Midbrain (tissue), 1 donor: ENCODE results near the gene SPTBN5.

Experiments used
- DNase-seq: peaks from one replicate; lab custom pipeline; 2025; lab: John Stamatoyannopoulos, UW

Gene SPTBN5

DNA sequence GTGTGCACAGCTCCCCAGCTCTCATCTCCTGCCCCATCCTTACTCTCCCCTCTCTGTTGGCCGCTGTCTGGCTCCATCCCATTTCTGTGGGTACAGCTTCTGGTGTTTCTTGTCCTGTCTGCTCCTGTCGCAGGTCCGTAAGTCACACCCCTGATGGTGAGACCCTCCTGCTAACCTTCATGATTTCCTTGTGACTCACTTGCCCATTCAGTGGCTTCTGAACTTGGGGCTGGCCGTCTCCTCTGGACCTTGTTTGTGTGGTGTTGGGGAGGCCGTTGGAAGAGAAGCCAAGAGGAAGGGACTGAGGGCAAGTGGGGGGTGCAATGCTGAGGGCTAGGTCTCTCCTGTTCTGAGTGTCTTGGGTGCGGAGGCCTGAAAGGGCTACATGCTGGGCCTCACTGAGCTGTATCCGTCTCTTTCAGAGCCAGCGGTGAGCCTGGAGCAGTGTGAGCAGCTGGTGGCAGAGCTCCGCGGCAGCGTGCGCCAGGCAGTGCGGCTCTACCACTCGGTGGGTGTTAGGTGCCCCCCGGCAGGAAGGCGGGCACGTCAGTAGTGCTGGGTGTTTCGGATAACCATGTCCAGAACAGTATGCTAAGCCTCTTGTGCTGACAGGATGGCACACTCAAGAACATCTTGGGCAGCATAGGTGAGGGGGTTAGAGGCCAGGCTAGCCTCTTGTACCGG is 69.6 kb downstream of the SPTBN5 start:
- DNase-seq = no peak

DNA sequence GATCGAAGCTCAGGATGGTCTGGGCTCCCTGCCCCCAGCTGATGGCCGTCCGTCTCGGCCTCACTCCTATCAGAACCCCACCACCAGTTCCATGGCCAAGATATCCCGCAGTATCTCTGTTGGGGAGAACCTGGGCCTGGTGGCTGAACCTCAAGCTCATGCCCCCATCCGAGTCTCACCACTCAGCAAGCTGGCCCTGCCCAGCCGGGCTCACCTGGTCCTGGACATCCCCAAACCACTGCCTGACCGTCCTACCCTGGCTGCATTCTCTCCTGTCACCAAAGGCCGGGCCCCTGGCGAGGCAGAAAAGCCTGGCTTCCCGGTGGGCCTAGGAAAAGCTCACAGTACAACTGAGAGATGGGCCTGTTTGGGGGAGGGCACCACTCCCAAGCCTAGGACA is 70.4 kb downstream of the SPTBN5 start:
- DNase-seq = no peak

DNA sequence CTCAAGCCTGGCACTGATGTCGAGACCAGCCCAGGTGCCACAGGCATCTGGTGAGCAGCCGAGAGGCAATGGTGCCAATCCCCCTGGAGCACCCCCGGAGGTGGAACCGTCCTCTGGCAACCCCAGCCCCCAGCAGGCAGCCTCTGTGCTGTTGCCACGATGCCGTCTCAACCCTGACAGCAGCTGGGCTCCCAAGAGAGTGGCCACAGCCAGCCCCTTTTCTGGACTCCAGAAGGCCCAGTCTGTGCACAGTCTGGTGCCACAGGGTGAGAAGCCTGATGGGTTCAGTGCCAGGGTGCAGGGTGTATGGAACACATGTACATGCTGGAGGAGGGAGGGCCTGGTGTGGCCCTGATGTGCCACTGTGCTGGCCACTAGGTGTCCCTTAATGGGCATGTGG is 70.9 kb downstream of the SPTBN5 start:
- DNase-seq = no peak

DNA sequence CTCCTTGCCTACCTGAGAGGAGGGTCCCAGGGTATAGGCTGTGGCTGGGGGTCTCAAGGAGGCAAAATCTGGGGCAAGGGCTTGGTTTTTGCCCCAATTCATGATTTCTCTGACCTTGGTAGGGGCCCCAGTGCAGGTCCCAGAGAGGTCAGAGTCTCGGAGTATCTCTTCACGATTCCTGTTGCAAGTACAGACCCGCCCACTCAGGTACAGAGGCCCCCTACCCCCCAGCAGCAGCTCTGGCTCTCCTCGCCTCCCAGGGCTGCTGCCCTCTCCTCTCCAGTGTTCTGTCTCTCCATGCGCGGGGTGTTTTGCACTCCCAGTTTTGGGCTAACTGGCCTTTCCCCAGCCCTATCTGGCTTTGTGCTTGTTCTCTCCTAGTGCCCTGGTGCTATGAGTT is 71.4 kb downstream of the SPTBN5 start:
- DNase-seq = no peak

DNA sequence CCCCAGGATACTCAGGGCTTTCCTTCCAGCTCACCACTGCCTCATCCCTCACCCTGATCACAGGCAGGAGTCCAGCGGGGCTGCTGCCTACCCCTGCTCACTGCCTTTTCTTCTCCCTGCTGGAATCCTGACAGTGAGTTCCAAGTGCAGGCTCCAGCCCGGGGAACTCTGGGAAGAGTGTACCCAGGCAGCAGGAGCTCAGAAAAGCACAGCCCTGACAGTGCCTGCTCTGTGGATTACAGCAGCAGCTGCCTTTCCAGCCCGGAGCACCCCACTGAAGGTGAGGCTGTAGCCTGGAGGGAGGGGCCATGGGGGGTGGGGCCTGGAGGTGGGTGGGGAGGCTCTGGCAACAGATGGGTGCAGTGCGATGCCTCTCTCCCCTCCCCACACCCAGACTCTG is 72.0 kb downstream of the SPTBN5 start:
- peak; percentile 35 for DNase-seq

DNA sequence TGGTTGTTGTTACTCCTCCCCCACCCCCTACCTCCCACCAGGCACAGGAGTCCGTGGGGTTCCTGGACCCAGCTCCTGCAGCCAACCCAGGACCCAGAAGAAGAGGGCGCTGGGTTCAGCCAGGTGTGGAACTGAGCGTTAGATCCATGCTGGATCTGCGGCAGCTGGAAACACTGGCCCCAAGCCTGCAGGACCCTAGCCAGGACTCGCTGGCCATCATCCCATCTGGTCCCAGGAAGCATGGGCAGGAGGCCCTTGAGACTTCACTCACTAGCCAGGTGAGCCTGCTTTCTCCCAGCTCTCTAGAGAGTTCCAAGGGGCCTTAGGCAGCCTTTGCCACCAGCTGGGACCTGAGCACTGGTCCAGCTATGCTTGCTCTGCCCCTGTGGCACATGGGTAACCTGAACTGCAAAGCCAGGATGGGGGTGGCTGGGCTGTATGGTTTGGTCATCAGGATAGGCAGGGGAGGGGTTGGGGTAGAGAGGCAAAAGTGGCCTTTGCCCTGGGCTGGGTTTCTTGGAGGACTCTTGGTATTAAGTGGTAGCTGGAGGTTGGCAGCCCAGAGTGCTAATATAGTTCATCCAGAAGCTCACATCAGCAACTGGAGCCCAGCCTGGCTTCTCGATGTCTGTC is 72.9 kb downstream of the SPTBN5 start:
- no peak for DNase-seq

DNA sequence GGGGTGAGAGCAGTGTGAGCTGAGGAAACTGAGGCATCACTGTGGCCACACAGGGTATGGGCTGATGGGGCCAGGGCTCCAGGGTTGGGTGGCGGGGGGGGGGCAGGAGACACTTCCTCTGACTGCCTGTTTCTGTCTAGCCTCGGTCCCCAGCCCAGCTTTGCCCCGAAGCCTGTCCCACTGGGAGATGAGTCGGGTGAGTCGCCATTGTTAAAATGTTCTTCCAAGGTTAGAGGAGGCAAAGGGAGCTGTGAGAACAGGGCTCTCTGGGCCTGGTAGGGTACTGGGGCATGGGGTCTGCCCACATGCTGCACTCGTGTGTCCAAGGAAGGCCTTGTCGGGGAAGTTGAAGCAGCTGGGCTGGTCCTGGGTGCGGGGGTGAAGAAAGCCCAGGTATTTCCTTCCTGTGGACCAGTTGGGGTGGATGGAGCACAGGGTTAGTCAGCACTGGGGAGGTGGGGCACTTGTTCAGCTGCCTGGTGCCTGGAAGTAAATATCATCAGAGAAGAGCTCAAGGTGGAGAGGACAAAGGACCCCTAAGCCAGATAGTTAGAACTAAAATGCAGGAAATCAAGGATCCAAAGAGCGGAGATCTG is 74.3 kb downstream of the SPTBN5 start:
- DNase-seq = no peak

DNA sequence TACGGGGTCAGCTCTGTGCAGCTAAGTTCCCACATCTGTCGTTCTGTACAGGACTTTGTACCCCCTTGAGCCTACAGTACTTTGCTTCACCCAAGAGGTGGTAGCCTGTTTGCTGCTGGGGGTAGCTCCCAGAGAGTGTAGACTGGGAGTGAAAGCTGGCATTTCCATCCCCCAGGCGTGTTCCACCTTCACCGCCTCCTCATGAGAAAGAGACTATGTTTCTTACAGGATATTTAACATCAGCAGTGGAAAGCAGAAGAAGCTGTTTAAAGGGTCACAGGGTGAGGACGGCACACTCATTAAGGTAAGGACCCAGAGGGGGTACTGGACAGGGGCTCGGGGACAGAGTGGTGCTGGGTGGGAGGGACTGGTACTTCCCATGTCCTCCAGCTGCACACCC is 76.1 kb downstream of the SPTBN5 start:
- no peak for DNase-seq

DNA sequence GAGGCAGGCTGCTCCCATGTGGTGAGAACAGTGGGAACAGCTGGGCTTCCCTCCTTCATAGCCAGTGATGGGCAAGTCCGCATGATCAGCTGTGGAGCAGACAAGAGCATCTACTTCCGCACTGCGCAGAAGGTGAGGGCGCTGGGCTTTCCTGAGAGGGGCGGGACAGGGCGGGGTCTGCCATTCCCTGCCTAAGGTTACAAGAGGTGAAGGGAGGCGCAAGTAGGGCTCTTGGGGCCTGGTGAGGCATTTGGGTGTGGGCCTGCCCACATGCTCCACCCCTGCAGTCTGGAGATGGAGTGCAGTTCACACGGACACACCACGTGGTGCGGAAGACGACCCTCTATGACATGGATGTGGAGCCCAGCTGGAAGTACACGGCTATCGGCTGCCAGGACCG is 76.5 kb downstream of the SPTBN5 start:
- no peak for DNase-seq

DNA sequence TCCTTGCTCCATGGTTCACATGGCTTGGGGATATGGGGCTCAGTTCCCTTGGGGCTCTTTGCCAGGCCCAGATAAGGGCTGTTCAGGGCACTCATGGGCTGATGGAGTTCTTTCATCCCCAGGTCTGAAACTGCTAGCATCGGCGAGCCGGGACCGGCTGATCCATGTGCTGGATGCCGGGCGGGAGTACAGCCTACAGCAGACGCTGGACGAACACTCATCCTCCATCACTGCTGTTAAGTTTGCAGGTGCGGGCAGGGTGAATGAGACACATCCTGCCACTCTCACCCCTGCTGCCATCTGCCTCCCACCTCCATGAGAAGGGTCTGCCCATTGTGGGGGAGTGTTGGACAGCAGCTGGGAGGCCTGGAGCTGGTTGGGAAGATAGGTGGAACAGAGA is 77.1 kb downstream of the SPTBN5 start:
- DNase-seq = no peak

DNA sequence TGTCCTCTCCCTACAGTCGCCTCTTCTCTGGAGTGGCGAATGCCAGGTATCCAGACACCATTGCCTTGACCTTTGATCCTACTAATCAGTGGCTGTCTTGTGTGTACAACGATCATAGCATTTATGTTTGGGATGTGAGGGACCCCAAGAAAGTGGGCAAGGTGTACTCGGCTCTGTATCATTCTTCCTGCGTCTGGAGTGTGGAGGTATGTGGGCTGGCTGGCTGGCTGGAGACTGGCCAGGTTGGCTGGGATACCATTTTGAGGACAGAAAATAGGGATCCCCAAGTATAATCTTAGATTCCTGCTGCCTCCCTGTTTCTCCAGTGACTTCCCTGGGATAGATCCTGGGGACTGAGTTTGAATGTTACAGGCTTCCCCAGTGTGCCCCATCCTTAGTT is 79.3 kb downstream of the SPTBN5 start:
- DNase-seq = no peak

DNA sequence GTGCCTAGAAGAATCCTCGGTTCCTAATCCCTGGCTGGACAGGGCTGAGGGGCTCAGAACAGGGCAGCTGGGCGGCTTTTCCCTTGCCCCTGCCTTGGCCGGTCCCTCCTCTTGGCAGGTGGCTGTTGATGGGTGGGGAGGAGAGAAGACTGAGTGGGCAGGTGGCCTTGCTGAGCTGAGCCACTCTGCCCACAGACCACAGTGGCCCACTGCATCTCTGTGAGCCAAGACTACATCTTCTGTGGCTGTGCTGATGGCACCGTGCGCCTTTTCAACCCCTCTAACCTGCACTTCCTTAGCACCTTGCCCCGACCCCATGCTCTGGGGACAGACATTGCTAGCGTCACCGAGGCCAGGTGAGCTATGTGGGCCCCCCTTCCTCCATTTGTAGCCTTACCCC is 80.4 kb downstream of the SPTBN5 start:
- DNase-seq = no peak

DNA sequence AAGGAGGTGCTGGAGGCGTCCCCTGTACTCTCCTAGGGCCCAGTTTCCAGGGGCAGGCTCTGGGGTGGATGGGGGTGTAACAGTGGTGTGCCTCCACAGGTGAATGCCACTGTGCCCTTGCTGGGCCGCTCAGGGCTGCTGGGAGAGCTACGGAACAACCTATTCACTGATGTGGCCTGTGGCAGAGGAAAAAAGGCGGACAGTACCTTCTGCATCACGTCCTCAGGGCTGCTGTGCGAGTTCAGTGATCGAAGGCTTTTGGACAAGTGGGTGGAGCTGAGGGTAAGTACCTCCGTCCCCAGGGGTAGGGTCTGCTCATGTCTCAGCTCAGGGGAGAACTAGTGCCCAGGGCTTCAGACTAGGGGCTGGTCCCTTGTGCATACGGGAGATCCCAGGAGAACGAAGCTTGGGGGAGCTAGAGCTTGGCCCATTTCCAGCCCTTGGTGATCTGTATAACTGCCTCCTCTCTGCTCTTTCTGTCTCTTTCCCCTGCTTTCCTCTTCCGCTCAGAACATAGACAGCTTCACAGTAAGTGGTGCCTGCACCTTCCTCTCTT is 81.0 kb downstream of the SPTBN5 start:
- DNase-seq = no peak

DNA sequence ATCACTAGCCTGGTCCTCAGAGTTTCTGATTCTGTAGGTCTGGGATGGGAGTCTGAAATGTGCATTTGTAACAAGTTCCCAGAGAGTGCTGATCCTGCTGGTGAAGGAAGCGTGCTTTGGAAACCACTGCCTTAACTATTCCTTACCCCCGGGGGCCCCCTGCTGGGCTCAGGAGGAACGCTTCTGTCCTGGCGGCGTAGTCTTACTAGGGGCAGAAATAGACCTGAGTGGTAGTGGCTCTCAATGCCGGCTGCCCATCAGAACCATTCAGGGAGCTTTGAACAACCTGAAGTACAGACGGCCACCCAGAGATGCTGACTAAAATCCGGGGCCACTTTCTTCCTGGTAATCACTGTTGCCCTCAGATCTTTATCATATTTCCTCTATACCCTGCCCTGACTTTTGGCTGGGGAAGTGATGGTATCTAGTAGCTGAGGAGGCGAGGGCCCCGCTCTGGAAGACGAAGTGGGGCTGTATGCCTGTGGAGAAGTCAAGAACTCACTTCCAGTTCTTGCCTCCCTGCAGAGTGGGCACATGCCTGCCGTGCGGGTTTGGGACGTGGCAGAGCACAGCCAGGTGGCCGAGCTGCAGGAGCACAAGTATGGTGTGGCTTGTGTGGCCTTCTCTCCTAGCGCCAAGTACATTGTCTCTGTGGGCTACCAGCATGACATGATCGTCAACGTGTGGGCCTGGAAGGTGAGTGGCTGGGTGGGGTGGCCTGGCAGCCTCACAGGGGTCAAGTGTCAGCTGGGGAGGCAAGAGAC is 82.2 kb downstream of the SPTBN5 start:
- DNase-seq = peak; percentile 89

DNA sequence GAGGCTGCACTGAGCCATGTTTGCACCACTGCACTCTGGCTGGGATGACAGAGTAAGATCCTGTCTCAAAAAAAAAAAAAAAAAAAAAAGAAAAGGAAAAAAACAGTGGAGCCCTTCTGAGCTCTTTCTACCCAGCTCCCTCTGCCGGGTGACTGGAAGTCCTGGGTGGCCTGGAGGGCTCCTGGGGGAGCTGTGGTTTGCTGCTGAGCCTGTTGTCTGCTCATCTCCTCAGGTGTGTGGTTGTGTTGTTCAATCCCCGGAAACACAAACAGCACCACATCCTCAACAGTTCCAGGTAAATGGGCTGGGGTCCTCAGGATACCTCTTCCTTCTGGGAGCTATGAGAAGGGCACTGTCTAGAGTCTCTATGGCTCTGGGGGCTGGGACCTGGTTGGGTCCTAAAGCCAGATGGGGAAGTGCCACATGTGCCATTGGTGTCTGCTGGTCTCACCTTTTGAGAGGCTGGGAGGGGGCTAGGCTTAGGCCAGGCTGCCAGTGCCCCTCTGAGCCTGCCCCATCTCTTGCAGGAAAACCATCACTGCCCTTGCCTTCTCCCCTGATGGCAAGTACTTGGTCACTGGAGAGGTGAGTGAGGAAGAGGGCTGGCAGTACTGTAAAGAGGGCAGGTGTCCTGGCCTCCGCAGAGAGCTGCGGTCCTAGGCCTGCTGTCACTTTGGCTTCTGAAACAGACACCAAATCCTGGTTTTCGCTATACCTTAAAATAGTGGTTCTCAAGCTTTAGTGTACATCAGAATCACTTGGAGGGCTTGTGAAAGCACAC is 83.0 kb downstream of the SPTBN5 start:
- no peak for DNase-seq

DNA sequence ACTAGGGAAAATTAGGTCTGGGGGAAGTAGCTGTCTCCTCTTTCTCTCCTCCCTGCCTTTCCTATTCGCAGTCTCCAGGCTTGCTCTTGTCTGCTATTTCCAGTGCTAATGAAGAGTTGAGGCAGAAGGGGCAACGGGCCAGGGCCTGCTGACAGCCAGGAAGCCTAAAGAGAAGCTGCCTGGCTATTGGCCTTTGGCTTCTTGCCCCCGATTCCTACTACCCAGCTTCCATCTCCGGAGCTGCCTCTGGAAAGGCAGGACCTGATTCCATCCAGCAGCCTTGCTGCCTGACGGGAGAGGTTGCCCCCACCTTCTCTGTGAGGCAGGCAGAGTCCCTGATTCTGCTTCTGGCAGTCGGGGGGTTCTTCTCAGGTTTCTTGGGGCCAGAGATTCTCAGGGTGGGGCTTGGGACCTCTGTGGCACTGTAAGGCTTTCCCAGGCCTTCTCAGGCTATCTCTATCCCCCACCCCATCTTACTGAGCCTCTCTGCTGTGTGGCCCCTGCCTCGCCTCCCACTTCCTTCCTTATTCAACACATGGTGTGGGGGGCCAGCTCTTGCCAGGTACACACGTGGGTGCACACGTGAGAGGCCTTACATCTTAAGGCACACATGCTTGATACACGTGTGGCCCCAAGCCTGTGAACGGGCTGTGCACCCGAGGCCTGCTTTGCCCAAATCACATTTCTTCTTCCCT is 84.2 kb downstream of the SPTBN5 start:
- no peak for DNase-seq

DNA sequence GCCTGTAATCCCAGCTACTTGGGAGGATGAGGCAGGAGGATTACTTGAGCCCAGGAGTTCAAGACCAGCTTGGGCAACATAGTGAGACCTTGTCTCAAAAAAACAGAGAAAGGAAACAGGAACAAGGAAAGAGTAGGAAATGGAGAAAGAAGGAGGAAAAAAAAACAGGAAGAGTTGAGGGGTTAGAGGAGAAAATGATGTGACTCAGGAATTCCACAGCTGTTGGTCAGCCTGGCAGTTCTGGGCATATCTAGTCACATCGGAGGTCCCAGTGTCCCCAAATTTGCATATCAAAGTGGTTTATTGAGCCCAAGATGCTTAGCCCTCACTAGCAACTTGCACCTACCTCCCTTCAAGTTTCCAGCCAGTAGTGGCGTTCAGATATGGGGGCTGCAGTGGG is 84.7 kb downstream of the SPTBN5 start:
- DNase-seq = no peak

DNA sequence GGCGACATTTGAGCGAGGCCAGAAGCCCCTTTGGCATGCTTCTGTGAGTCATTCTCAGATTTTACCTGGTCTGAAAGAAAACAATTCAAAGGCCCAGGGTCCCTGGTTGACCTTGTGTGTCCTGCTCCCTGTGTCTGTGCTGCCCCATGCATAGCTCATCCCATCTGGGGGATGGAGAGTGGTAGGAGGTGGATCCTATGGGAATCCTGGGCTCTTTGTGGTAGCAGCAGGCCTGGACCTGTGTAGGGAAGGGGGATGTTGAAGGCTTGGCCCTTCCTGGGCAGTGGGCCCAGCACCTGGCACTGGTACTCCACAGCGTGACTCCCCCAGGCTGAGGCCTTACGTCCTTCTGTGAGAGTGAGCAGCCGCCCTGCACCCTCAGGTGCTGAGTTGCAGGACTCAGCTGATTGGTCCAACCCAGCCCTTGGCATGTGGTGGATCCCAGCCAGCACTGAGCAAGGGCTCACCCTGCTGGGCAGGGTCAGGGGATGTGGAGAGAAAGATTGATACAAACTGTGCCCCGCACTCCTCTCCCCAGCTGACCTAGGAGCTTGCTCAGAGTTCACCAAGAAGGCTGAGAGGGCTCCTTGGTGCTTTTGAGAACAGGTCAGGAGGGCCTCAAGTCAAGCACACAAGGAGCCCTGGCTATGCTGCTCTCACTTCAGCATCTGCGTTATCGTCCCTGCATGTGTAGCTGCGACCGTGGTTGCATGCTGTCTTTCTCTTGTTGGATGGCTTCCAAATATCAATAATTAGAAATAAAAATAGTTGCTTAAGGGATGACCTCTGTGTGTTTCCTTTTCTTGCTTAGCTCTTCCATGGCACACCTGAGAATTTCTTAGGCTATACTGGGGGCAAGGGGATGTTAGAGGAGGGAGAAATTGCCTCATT is 87.3 kb downstream of the SPTBN5 start:
- no peak for DNase-seq

DNA sequence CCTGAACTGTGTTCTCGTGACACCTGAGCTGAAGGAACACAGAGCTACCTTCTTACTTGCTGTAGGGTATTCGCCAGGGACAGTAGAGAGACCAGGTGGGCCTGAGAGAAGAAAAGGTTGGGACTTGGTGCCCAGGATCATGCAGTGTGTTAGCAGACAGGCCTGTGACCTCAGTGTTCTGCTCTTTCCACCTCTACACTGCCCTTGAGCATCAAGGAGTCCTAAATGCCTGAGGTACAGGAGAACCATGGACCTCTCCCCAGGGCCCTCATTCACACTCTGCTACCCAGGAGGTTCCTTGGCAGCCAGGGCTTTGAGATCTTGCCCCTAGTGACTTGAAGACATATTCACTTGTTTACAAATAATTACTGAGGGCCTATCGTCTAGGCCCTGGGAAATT is 88.1 kb downstream of the SPTBN5 start:
- DNase-seq = no peak
